AG04449 (cell line): ENCODE data around the gene ALPK1.
"Not testable (repeated sequence)": the region's sequence is repeated elsewhere in the genome, so short reads cannot be mapped to it uniquely, and the experiment has no call there.

Experiments
- CTCF ChIA-PET: fragments of 350-600 bp; formaldehyde crosslinking; extraction: SDS; loops from one replicate; lab custom pipeline; 2021; ENCODE audit warnings: antibody characterized with exemption; lab: Yijun Ruan, JAX
- POLR2A ChIA-PET: fragments of 400-600, 350-600 bp; formaldehyde crosslinking; extraction: SDS; loops from one replicate; lab custom pipeline; 2020; ENCODE audit warnings: antibody characterized with exemption, inconsistent platforms; lab: Yijun Ruan, JAX
- DNase-seq: peaks from one replicate; pipeline ENCODE4 v3.0.0-alpha.2; 2010; ENCODE audit warnings: low read depth, low spot score
- H3K4me3 ChIP-seq: 2 replicates; pipeline ENCODE4 v1.5.1; 2011; ENCODE audit warnings: low read depth, mild to moderate bottlenecking, control low read depth, low read length
- CTCF ChIP-seq: IDR thresholded peaks from one replicate; pipeline ENCODE4 v1.5.1; 2011; ENCODE audit warnings: mild to moderate bottlenecking, moderate library complexity, low read length, control low read depth, inconsistent platforms; ENCODE audit not compliant: insufficient read depth; ENCODE audit errors: missing control alignments

Gene ALPK1

GRCh38 chr4:112277220-112277619 is 19.9 kb upstream of the ALPK1 start:
- DNase-seq: no peak
- ChIA-PET CTCF (no interaction called here), POLR2A (no interaction called here)
- no peak for TF ChIP-seq CTCF
- H3K4me3 ChIP-seq: no peak overlapping the region

GRCh38 chr4:112277705-112278448 is 19.3 kb upstream of the ALPK1 start:
- ChIA-PET POLR2A (no interaction called here), CTCF (no interaction called here)
- no peak overlapping the region for H3K4me3 ChIP-seq
- no peak for TF ChIP-seq CTCF
- no peak for DNase-seq

- ChIA-PET CTCF (interaction anchor here (1.1 to 2.7 kb wide), 3 partner anchors 12 to 324 kb away, joined by 3 to 15 read pairs (median 3); no protein-coding TSS in a partner anchor), POLR2A (interaction anchor here (0.7 kb wide), 1 partner anchor 1325 kb away, joined by 5 read pairs; no protein-coding TSS in a partner anchor)
- DNase-seq: no peak
- no peak for TF ChIP-seq CTCF
- H3K4me3 ChIP-seq: no peak overlapping the region
Observed at GRCh38 chr4:112279025-112279881, 17.9 kb upstream of the ALPK1 start.

- CTCF ChIA-PET: interaction anchor here (1.1 to 2.7 kb wide), 4 partner anchors 13 to 324 kb away, joined by 3 to 15 read pairs (median 4); no protein-coding TSS in a partner anchor
- no peak for TF ChIP-seq CTCF
- no peak overlapping the region for H3K4me3 ChIP-seq
- DNase-seq: no peak
- POLR2A ChIA-PET: no interaction called here
Observed at GRCh38 chr4:112279882-112280315, 17.3 kb upstream of the ALPK1 start.

GRCh38 chr4:112280386-112281056 is 16.6 kb upstream of the ALPK1 start:
- H3K4me3 ChIP-seq: no peak overlapping the region
- ChIA-PET CTCF (interaction anchor here (1.1 to 2.7 kb wide), 4 partner anchors 13 to 323 kb away, joined by 3 to 15 read pairs (median 4); no protein-coding TSS in a partner anchor), POLR2A (no interaction called here)
- TF ChIP-seq CTCF: no peak
- no peak for DNase-seq

GRCh38 chr4:112281895-112282398 is 15.2 kb upstream of the ALPK1 start:
- POLR2A ChIA-PET, DNase-seq, H3K4me3 ChIP-seq, CTCF ChIA-PET: not testable (repeated sequence)
